ENCODE results near the gene ABLIM2.

Gene ABLIM2

DNA sequence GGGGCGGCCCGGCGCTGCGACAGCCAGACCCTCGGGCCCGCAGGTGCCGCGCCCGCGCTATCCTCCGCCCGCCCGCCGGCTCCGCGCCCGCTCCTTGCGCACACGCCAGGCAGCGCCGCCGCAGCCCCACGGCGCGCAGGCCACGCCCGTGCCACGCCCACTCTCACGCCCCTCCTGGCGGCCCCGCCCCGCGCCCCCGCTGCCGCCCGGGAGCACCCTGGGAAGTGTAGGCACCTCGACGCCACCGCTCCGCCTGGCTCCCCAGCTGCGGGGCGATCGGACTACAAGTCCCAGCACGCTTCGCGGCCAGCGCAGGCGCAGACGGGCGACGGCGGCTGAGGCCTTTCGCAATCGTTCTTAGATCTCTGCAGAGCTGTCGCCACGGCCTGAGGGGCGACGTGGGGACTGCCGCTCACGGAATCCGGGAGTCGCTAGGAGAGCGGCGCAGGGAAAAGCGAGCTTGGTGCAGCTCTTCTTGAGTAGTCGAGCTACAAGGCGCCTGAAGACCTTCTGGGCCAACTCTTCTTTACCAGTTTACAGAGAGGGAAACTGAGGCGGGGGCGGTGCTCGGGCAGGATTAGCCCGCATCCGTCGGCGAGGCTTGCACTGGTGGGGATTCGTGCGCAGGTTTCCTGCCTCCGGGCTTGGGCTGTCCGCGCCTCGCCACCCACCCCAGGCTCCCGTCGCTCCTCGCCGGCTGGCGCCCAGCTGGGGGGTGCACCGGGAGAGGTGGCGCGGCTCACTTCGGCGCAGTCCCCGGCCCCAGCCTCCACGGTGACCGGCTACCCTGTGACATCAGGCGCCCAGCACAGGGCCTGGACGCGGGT, at the start of gene ABLIM2:
TSS of gene ABLIM2 (minus strand) at position 104 of the 827 bp plus-strand sequence. CDS start 124 bp downstream, outside the sequence.
- peak; percentile 79 to 99 (median 96) for DNase-seq

DNA sequence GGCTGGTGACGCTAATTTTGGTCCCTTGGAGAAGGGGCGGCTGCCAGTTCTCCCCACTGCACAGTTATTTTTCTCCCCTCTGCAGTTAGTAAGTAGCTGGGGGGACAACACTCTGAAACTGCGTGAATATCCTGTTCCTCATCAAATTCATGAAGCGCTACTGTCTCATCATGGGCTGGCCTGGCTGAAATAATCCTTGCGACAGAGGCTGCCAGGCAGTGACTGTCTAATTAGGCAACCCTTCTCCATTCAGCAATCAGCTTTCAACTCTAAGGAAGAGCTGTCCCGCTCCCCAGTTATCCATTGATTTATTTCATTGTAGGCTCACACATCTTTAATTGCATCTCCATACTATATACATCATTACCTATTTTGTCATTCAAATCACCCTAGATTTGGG, 48.7 kb upstream of the ABLIM2 start:
- no peak for DNase-seq

DNA sequence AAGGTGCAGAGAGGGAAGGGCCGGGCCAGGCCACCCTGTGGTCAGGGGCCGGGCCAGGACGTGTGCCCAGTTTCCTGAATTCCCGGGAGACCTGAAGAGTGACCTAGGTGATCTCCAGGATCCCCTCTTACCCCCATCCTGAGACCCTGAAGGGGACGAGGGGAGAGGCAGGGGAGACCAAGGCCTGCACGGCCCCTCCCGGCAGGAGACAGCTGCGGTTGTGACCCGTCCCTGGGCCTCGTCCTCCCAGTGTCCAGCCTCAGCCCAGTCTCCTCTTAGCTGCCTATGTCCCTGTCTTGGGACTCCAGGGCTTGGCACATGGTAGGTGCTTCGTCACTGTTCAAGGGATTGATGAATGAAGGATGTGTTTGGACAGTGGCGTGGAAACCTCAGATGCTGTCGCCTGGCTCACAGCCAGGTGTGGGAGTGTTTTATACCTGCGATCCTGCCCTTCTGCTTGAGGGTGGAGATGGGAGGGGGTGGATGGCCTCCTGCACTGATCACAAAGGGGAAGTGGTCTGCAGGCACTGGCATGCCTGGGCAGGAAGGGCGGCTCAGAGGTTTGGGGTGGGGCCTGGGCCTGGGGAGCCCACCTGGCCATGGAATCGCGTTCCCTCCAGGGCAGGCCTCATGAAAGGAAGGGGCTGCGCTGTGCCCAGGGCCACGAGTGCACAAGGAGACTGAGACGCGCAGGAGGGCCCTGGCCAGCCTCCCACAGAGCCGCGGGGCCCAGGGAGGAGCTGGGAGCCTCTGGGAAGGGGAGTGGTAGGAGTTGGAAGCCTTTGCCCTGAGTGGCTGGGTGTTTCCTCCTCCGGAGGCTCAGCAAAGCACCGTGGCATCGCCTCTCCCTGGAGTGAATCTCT, 47.4 kb upstream of the ABLIM2 start:
- DNase-seq, result no peak

DNA sequence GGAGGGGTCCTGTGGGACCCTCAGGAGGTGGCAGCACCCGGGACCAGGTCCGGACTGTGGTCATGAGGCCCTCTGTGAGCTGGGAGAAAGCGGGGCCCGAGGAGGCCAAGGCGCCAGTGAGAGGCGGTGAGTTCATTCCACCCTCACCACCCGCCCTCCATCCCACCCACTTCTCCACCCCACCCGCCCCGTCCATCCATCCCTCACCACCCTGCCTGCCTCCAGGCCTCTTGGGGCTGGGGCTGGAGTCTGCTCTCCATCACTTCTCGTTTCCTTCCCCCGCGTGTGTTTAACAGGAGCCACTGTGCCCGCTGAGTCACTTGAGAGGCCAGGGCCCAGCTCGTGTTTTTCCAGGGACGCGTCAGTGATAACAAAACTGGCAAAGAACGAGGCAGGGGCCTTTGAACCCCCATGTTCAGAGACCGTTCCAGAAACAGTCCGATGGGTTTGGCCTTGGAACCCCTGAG, 46.7 kb upstream of the ABLIM2 start:
- no peak for DNase-seq

DNA sequence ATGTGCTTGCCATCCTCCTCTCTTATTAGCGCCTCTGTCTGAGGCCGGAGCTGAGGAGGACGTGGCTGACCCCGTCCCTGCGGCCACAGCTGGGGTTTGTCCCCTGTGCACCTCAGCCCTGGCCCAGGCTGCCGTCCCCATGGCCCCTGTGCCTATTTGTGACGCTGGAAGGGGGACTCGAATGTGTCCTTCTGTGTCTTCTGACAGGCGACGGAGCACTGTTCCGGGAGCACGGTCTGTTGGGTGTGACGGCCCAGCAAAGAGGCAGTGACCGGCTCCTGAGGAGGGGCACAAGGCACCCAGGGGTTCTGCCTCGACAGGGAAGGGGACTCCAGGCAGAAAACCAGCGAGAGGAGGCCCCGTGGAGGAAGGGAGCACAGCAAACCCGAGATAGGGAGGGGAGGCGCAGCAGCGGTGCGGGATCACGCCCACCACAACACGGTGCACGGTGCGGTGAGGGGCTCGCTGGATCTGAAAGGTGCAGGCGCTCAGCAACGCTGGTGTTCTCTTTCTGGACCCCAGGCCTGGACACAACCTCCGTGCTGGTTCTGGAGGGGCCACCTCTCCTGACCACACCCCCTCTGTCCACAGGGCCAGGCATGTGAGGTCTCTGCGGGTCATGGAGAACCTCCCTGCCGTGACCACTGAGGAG, 46.1 kb upstream of the ABLIM2 start:
- DNase-seq, result no peak

DNA sequence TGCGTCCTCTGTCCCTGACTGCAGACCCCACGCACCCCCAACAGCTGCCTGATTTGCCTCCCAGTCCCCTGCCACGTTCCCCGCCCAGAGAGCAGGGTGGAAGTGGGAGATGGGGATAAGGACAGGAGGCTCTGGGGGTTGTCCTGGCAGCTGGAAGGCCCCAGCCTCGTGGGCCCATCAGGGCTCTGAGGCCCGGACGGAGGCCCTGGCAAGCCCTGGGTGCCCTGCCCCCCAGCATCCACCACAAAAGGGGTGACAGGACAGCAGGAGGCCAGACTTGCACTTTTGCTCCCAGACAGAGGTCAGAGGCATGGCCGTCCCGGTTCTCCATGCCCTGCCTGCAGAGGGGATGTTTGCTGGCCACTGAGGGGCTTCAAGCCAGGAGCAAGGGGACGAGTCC, 45.2 kb upstream of the ABLIM2 start:
- DNase-seq, result no peak

DNA sequence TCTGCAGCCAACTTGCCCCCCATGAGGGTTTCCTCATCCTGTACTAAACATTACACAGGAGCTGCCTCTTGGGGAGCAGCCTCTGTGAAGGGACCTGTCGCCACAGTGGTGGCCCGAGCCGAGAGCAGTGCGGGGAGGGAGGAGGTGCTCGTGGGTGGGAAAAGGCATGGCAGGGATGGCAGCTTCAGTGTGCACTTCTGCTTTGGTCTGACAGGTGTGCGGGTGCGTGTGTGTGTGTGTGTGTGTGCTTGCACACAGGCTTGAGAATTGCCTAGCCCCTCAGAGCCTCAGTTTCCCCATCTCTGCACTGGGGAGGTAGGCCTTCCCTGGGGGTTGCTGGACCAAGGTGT, 44.4 kb upstream of the ABLIM2 start:
- DNase-seq, result no peak

DNA sequence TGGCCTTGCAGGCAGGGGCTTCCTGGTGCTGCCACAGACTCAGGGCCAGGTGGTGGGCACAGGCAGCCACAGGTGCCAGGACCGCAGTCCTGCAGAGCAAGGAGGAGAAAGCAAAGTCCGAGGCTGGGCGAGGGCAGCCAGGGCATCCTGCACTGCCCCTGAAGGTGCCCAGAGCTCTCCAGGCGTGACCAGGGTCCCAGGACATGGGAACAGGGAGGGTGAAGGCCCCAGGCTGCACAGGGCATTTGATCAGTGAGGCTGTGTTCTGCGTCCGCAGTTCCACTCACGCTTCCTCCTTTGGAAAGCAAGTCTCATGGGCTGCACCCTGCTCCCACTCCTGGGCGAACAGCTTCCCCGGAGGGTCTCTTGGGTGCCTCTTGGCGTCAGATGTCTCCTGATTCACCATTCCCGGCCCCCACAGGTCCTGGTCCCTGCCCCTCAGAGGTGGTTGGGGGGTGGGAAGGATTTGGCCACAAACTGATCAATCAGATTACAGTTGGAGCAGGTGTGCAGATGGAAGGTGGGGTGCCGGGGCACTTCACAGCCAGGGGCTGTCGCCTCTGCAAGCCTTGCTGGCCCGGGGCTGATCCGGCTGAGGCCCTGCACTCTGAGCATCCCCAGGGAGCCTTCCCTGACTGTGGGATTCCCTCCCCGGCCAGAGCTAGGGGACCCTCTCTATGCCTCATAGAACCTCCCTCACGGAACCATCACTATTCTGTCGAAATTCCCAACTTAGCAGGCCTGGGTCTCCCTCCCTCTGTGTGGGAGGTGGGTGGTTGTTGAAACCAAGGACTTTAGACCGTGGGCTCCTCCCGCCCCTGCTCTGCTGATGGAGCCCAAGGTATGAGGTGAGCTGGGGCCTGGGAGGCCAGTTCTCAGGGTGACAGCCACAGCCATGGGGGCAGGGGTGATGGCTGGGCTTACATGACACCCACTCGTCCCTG, 43.8 kb upstream of the ABLIM2 start:
- no peak for DNase-seq

DNA sequence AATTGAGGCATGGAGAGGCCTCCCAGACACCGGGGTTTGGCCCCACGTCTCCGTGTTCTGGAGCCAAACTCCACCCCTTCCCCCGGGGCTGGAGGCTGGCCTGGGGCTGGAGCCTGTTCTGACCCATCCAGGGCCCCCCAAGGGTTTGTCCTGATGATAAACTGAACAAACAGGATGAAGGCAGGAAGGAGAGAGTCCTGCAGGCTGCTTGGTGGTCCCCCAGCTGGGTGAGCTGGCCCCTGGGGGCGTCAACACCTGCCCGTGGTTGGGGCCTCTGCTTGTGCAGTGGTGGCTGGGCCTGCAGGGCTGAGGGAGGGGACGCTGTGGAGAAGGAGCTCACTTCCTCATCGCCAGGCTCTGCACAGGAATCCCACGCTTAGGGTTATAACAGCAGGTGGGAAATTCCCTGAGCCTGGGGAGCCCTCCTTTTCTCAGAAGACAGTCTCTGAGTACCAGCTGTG, 42.7 kb upstream of the ABLIM2 start:
- peak in 1 of 51 donors; percentile 9 for DNase-seq

DNA sequence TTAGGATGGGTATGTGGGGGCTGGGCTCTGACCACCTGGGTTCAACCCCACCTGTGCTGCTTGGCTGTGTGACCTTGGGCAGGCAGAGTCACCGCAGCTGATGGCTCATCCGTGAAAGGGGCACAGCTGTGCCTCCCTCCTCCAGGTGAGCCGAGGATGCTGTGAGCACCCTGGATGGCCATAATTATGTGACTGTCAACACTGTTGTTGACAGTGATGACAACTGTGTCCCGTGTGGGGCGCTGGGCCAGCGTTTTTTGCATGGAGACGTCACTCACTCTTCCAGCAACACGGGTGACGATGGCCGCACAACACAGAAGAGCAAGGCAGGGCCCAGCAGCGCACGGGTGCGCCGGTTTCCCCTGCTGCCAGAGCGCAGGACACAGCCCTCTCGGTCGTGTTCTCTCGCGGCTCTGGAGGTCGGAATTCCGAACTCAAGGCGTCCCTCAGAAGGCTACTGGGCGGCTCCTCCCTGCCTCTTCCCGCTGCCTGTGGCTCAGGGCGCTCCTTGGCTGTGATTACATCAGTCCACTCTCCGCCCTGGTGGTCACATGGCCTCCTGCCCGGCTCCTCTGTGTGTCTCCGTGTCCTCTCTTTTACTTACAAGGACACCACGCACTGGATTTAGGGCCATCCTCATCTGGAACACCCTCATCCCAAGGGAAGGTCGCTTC, 41.8 kb upstream of the ABLIM2 start:
- DNase-seq, result peak in 1 of 51 donors; percentile 31

DNA sequence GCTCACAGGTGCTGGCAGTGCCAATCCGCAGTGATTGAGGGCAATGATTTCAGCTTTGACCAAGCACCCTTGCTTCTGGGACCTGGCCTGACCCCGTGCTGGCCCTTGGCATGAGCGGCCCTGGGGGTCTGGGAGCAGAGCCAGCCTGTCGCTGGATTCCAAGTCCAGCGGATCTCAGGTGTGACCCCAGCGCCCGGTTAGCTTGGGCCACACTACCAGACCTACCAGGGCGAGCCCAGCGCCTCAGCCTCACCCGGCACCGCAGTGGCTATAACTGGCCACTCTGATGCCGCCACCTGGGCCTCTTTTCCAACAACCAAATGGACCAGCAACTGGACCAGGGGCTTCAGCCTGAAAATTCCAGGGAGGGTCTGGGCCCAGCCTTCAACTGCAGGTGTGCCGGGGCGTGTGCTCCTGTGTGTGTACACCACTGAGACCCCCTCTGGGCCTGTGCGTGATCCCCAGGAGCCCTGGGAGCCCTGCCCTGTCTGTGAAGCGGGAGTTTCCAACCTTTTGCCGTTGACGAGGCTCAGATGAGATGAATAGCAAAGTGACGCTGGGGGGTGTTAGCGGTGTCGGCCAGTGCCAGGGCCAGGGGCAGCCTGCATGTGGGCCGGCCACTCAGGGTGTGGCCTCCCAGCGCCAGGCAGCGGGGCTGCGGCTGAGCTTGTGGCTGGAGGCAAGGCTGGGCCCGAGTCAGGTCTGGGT, 41.1 kb upstream of the ABLIM2 start:
- DNase-seq, result no peak

DNA sequence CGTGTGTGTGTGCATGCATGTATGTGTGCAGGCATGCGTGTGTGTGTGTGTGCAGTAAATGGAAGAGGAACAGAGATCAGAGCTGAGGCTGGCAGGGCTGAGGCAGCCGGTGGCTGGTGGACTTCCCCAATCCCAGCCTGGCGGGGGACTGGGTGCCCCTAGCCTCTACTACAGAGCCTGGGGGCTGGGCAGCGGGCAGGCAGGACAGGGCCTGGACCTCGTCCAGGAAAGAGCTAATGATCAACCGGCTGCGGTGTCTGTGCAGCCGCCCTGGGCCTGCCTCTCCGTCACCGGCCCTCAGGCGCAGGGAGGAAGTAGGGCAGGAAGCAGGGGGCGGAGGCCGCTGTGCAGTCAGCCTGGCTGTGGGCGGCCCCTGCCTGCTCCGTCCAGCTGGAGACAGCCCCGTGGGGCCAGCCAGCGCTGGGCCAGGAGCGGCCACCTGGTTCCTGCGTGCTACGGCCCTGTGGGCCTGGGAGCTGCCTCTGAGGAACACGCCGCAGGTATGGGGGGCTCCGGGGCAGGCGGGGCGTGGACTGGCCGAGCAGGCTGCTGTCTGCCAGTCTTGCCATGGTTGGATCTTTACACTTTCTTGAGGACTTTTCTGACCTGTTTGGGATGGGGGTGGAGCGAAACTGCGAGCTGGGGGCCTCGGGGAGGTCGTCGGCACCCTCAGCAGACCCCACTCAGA, 40.4 kb upstream of the ABLIM2 start, which contains the start of gene SH3TC1:
TSS of gene SH3TC1 (plus strand) at position 385 of the 688 bp plus-strand sequence. CDS start 5,905 bp downstream, outside the sequence.
- peak in 43 of 51 donors; percentile 10 to 88 (median 57) for DNase-seq

DNA sequence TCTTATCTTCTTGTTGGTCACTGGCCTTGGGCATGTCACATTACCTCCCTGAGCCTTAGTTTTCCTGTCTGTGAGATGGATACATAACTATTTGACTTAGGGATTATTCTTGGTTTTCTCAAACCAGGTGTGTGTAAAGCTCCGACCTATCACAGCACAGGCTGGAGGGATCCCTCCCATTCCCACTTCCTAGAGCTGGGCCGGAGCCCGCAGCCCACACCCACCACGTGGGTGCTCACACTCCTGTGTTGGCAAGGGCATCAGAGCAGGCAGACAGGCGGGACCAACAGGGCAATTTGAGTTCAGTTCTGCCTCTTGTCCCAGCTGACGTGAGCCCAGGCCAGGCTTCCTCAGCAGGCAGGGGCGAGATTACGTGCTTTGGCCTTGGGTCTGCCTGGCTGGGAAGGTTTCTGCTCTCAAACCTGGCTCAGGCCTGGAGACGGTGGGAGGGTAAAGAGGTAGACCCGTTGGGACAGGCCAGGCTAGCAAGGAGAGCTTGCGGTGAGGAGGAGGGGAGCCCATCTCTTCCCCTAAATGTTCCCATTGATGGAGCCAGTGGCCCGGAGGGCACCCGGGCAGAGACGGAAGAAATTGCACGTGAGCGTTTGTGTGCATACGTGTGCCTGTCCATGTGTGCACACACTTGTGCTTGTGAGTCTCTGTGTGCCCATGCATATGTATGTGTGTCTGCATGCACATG, 39.7 kb upstream of the ABLIM2 start:
- DNase-seq, result no peak

DNA sequence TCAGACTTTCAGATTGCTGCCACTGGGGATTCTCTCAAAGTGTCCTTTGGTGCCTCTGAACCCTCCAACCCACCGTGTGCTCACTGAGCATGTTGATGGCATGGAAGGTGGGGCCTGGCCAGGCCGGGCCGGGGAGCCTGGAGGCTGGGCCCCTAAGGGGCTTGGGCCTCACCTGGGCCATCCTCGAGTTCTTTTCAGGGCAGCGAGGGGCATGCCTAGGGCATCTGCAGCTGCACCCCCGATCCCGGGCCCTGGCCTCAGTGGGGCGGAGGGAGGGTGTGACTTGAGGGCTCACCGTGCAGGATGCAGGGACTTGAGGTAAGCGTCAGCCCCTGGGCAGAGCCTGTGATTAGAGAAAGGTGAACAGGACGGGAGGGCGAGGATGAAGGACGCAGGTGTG, 38.9 kb upstream of the ABLIM2 start:
- DNase-seq, result no peak

DNA sequence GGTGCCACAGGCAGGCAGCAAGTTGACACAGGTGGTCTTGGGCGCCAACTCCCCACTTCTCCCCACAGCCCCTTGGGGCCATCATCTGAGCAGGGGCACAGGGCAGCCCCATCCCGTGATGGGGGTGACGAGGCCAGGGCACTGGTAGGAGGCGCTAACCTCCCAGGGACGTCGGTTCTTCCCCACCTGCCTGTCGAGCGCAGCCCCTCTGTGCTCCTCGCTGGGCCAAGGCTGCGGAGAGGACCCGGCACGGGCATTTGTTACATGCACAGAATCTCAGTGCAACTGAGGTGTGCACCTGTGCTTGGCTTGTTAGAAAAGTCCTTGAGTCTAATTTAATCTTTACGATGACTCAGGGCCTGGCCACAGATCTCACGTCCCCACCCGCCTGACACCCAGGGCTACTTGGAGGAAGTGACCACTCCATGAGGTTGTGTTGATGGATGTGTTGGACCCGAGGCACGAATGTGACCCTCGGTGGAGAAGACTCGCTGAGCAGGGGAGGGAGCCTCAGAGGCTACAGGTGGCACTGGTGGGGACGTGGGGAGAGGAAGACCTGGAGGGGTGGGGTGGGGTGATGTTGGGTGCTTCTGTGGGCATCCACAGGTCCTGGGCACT, 37.3 kb upstream of the ABLIM2 start:
- no peak for DNase-seq

DNA sequence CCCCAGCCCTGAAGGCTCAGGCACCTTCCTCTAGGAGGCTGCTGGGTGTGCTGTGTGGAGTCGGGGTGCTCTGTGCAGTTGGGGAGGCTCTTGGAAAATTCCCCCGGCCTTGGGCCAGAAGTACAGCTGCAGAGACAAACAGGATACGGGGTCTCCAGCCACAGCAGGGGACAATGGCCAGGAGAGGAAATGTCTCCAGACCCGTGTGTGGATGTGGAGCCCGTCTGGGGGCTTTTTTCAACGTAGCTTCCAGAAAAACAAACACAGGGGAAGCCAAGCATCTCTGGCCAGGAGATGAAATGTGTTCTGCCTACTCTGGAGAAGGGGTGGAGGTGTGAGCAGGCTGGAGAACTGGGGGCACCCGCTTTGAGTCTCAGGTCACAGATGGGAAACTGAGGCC, 36.8 kb upstream of the ABLIM2 start:
- no peak for DNase-seq

All from hypothalamus (tissue), 51 donors.